GM12873 (cell line): ENCODE data around the gene MBOAT1.

Experiments used
- CTCF ChIP-seq: IDR thresholded peaks from 2 replicates; pipeline ENCODE4 v1.5.1; 2012; ENCODE audit warnings: low read depth, mild to moderate bottlenecking, moderate library complexity, low read length, control low read depth; ENCODE audit not compliant: insufficient read depth; ENCODE audit errors: missing control alignments

Gene MBOAT1

GRCh38 chr6:20060252-20060651 is 152.0 kb downstream of the MBOAT1 start:
- no peak for TF ChIP-seq CTCF

DNA sequence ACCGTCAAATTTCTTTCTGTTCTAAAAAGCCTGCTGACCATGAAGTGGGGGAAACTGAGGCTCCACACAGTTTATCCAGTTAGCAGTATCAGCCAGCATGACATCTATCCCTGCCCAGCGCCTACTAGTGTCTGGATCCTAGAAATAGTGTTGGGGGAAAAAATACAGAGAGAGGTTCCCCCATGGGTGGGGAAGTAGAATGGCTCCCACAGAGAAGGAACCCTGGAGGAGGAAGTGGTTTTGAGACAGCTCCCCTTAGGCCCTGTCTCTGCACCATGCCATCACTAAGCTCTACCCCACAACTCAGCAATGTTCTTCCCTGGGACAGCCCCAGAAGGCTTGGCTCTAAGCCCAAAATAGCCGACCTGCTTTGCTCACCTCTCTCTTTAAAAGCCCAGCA is 153.4 kb downstream of the MBOAT1 start:
- TF ChIP-seq CTCF, result no peak

DNA sequence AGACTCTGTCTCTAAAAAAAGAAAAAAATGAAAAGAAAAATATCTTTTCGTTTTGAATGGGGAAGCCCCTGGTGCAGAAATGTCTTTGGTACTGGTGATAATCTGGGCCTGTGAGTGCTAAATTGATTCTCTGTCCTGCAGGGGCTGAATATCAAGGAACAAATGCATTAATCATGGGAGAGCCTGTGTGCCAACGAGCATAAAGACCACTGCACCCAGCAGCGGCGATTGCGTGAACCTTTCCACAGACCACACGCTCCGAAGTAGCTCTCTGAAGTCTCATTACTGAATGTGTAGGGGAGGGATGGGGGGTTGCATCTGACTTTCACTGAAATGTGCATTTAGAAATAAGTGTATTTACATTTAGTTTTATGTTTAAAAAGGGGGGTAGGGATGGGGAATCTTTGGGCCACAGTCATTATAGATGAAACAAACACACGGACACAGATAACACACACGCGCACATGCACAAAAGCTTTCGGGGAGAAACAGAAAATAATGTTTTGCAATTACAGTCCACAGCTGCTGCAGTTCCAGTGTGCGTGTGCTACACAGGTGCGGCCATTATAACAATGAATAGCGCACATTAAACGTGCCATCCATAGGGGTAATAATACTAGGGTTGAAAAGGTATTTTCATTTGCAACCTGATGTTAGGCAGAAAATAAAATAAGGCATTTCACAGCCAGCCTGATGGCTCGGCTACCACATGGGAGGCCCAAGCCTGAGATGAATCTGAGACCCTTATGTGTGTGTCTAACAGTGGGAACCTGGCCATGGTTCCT is 154.0 kb downstream of the MBOAT1 start:
- TF ChIP-seq CTCF, result no peak

- TF ChIP-seq CTCF, result peak; percentile 44
Observed at GRCh38 chr6:20056350-20056992, 155.8 kb downstream of the MBOAT1 start.

GRCh38 chr6:20055916-20056315 is 156.4 kb downstream of the MBOAT1 start:
- no peak for TF ChIP-seq CTCF
